Cerebellar nuclear complex (tissue), 1 donor: ENCODE data around the gene DZANK1.
"Not testable (repeated sequence)": the region's sequence is repeated elsewhere in the genome, so short reads cannot be mapped to it uniquely, and the experiment has no call there.

Source experiments
- DNase-seq, 2 experiments: peaks; one replicate each; lab custom pipeline; 2025; lab: John Stamatoyannopoulos, UW

The DZANK1 gene

DNA sequence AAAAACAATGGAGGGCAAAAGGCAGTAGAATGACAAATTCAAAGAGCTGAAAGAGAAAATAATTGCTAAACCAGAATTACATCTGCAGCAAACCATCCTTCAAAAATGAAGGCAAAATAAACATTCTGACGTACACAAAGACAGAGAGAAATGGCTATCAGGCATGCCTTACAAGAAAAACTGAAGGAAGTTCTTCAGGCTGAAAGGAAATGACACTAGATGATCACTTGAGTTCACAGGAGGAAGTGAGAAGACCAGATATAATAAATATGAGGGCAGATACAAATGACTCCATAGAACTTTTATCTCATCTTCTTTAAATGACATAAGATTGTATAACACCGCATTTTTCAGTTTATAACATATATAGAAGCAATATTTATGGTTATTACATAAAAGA, 30.0 kb downstream of the DZANK1 start:
- no peak for DNase-seq

GRCh38 chr20:18431206-18431605, 35.6 kb downstream of the DZANK1 start:
- no peak for DNase-seq

- DNase-seq, result no peak
Observed at GRCh38 chr20:18430172-18430826, 36.5 kb downstream of the DZANK1 start.

GRCh38 chr20:18428490-18429173, 38.2 kb downstream of the DZANK1 start:
- DNase-seq, result no peak

DNA sequence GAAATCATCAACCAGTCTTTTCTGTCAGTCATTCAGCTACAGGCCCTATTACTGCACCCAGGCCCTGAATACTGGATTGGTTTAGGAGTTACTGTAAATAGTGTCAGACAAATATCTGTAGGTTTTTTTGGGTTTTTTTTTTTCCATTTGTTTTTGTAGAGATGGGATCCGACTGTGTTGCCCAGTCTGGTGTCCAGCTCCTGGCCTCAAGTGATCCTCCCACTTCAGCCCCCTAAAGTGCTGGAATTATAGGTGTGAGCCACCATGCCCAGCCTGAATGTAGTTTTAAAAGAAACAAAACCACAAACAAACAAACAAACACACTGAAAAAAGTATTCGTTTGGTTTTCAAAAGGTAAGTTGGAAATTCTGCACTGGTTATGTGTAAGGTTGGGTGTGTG, 39.6 kb downstream of the DZANK1 start:
- no peak for DNase-seq

- no peak for DNase-seq
Observed at GRCh38 chr20:18421608-18422007, 45.2 kb downstream of the DZANK1 start.

GRCh38 chr20:18416486-18416885, 50.3 kb downstream of the DZANK1 start:
- DNase-seq, result no peak

- DNase-seq, result no peak
Observed at GRCh38 chr20:18414140-18414539, 52.7 kb downstream of the DZANK1 start.

DNA sequence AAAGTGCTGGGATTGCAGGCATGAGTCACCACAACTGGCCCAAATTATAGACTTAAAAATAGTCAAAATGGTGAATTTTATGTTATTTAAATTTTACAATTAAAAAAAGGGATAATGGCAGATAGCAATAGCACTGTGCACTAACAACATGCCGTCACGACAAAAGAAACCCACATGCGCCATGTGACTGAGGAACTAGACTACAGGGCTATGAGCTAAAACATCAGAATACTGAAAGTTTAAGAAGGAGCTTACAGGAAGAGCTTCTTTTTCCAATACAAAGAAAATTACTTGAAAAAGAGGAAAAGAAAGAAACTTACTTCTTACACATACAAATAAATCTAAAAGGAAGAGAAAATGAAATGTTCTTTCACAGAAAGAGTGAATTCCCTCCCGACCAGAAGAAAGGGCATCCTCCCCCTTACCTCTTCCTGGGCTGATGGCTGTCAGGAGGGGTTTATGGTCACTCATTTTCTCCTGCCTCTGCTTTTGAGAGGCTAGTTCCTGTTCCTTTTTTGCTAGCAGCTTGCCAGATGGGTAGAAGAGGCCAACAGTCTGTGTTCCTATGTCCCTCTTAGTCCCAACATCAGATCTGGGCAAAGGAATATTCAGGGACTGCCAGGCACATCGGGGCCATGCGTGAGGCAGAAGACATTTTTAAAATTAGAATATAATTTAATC, 54.5 kb downstream of the DZANK1 start:
- no peak for DNase-seq

DNA sequence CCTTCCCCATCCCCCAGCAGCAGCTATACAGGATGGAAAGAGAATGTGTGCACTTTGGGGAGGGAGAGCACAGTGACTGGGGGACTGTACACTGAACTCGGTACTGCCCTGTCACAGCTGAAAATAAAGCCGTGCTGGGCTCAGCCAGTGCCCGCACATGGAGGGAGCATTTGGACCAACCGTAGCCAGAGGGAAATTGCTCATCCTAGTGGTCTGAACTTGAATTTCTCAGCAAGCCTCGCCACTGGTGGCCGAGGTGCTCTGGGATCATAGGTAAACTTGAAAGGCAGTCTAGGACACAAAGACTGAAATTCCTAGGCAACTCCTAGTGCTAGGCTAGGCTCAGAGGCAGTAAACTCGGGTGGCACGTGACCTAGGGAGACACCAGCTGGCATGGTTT, 61.0 kb downstream of the DZANK1 start:
- DNase-seq, result no peak

- no peak for DNase-seq
Observed at GRCh38 chr20:18404172-18404571, 62.7 kb downstream of the DZANK1 start.

- no peak for DNase-seq
Observed at GRCh38 chr20:18403269-18403668, 63.6 kb downstream of the DZANK1 start.

- DNase-seq, result no peak
Observed at GRCh38 chr20:18401305-18401704, 65.5 kb downstream of the DZANK1 start.

- DNase-seq, result no peak
Observed at GRCh38 chr20:18400460-18400859, 66.4 kb downstream of the DZANK1 start.

DNA sequence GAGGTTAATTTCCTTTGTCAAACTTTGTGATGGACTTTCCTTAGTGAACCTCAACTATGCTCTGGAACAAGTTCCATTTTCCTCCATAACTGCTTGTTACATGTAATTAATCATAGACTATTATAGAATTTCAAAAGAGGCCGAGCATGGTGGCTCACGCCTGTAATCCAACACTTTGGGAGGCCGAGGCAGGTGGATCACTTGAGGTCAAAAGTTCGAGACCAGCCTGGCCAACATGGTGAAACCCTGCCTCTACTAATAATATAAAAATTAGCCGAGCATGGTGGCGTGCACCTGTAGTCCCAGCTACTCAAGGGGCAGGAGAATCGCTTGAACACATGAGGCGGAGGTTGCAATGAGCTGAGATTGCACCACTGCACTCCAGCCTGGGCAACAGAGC, 68.1 kb downstream of the DZANK1 start:
- DNase-seq, result not testable (repeated sequence)

DNA sequence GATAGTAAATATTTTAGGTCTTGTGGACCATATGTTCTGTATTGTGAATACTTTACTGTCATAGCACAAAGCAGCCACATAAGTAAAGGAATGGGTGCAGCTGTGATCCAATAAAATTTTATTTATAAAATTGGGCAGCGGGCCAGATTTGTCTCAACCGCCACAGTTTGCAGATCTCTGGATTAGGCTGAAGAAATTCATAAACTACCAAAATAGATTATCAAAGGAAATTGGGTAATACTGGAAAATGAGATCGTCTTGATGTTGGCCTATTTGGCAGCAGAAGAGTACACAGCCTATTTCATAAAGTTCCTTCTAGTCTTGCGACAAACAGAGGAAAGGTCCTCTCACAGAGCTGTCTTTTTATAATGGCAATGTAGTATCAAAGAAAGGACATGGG, 69.8 kb downstream of the DZANK1 start:
- no peak for DNase-seq

GRCh38 chr20:18395544-18395943, 71.3 kb downstream of the DZANK1 start:
- no peak for DNase-seq

- DNase-seq, result no peak
Observed at GRCh38 chr20:18394363-18394762, 72.5 kb downstream of the DZANK1 start.

DNA sequence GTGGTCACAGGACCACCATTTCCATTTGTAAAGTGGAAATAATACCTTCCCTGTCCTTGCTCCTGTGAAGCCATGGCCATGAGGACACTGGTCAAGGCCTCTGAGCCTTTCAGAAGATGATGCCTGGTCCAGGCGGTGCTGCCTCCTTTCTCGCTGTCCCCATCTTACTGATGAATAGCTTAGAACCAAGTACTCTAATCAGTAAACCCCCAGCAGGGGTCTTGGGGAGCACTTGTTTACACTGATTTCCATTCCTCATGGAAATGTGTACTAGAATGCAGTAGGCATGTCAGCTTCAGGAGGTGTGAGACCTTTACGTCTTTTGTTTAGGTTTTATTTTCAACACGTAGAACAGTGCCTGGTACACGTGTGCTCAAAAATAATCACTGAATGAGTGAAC, 75.1 kb downstream of the DZANK1 start:
- no peak for DNase-seq

DNA sequence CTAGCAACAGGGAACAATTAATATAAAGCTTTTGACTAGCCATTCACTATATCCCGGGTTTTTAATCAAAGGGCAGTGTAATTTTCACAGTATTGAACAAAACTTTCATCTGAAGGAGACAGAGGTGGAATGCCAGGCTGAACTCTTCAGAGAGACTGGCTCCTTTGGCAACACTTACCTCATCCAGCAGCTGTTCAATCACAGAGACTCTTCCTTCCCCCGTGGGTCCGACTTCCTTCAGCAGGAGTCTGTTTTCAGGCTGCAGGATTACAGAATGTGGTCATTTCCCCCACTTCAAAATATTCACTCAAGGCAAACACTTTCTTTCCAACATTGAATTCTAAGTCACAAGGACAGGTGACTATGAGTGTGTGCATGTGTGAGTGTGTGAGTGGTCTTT, 76.6 kb downstream of the DZANK1 start:
- DNase-seq, result no peak

GRCh38 chr20:18388860-18389259, 78.0 kb downstream of the DZANK1 start:
- no peak for DNase-seq

DNA sequence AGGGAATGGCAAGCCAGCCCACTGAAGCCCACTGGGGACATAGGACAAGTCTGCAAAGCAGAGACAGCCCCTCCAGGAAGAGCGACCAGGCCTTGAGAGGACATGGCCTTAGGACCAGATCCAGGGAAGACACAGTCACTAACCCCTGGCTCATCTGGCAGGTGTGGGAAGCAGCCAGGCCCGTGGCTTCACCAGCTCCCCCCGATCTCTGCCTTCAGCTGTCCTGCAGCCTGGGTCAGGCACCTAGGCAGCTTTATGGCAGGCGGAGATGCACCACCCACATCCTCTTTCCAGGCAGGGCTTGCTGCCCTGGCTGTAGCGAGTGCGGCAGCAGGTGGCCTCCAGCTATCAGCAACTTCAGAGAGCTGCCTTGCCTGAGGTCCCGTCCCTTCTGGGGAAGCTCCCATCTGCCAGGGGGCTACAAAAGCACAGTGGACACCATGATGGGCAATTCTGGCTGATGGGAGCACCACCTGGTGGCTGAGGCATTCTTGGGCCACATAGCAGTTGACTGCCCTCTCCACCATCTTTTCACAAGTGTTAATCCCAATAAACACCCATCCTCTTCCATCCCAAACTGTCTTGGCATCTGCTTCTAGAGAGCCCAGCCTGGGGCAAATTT, 85.8 kb downstream of the DZANK1 start:
- no peak for DNase-seq
